Calu3 (cell line): ENCODE data around the gene LDLRAP1. TPM values are rescaled to one million over a fixed set of nuclear protein-coding genes. Genes with fewer than 3 reads are reported as not detected.
A peak's percentile ranks its signal among the peaks of the same experiment; 100 is the strongest.

Source experiments
- BruUV-seq: library from RNA; stranded (reverse); fragments of 400-500 nt; replicated peaks from 2 replicates; lab custom pipeline; 2021; lab: Mats Ljungman, UMichigan
- CTCF ChIA-PET: fragments of 300-600 bp; sonication (Branson Sonifier 250); formaldehyde crosslinking; loops from one replicate; lab custom pipeline; 2022; ENCODE audit warnings: antibody characterized with exemption; lab: Charles Lee
- DNase-seq: peaks from one replicate; pipeline ENCODE4 v3.0.0; 2022
- H3K27ac Mint-ChIP-seq: one replicate; pipeline ENCODE4 v1.8.0; 2022; ENCODE audit warnings: mixed read lengths; ENCODE audit not compliant: unreplicated experiment
- H3K27me3 Mint-ChIP-seq: one replicate; pipeline ENCODE4 v1.8.0; 2022; ENCODE audit warnings: mixed read lengths; ENCODE audit not compliant: unreplicated experiment
- H3K36me3 Mint-ChIP-seq: one replicate; pipeline ENCODE4 v1.8.0; 2022; ENCODE audit warnings: mild to moderate bottlenecking, moderate library complexity, mixed read lengths; ENCODE audit not compliant: insufficient read depth, unreplicated experiment
- H3K4me1 Mint-ChIP-seq: one replicate; pipeline ENCODE4 v1.8.0; 2022; ENCODE audit warnings: mild to moderate bottlenecking, low read depth, mixed read lengths; ENCODE audit not compliant: unreplicated experiment
- H3K4me3 Mint-ChIP-seq: one replicate; pipeline ENCODE4 v1.8.0; 2022; ENCODE audit warnings: mild to moderate bottlenecking, low read depth, moderate library complexity, mixed read lengths; ENCODE audit not compliant: unreplicated experiment
- H3K9me3 Mint-ChIP-seq: one replicate; pipeline ENCODE4 v1.8.0; 2022; ENCODE audit warnings: low read depth, mixed read lengths; ENCODE audit not compliant: unreplicated experiment
- intact Hi-C: fragments of 100-400 bp; cut with micrococcal nuclease; formaldehyde crosslinking; loops from one replicate; pipeline ENCODE4 v1.10.0; 2022; ENCODE audit not compliant: unreplicated experiment
- total RNA-seq: library from RNA; stranded (reverse); gene quantifications from 2 replicates; pipeline ENCODE4 v1.2.3, GENCODE V29; 2022
- TF ChIP-seq, protein P1 (sequence below): fragments of 200-600 bp; IDR thresholded peaks from one replicate; pipeline ENCODE4 v1.8.0; 2022; ENCODE audit warnings: antibody characterized with exemption; ENCODE audit not compliant: unreplicated experiment

LDLRAP1 gene
- total RNA-seq, 1 experiment from 2014 or later, result 8.3 TPM

DNA sequence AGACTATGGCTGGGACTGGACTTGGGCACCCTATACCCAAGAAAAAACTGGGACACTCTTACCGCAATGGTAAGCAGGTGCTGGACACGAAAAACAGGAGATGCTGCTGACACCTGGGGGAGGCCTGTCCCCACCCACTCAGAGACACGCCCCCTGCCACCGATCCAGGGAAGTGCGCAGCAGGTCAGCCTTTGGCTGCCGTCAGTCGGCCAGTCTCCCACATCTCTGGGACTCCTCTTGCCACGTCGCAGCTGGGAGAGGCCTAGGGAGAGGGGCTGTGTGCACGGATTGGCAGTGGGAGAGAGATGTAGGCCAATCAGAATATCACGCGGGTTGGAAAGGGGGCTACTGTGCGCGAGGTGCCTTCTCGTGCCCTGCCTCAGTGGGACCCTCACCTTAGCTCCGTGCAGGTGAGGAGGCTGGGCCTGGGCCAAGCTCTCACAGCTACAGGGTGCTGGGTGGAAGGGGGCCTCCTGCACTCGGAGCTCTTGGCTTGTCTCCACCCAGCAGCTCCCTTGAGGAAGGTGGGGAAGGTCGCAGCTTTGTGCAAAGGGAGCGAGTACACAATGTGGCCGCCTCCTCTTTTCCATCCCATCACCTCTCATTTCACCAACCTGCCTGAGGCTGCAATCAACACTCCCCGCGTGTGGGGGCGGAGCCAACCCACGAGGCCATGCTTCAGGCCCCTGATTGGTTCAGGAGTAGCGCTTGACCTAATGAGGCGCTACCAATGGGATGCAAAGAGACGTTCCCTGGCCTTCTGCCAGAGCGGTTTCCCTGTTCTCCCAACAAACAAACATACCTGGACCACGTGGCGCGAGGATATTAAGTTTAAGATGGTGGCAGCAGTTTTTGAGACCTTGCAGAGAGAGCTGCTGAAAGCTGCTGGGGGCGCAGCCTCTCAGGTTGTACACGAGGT, 25.7 kb upstream of the LDLRAP1 start:
- Mint-ChIP-seq H3K27me3 (peaks cover 25% of the 10 kb centered on the region), H3K4me3 (no peak overlapping the region), H3K9me3 (no peaks in the 10 kb centered on the region), H3K36me3 (no peaks in the 10 kb centered on the region), H3K4me1 (no peaks in the 10 kb centered on the region), H3K27ac (no peak overlapping the region)
- CTCF ChIA-PET, result interaction anchor here (1.3 kb wide), 1 partner anchor 14 kb away, joined by 4 read pairs; no protein-coding TSS in a partner anchor
- no peak for DNase-seq
- TF ChIP-seq, protein P1, sequence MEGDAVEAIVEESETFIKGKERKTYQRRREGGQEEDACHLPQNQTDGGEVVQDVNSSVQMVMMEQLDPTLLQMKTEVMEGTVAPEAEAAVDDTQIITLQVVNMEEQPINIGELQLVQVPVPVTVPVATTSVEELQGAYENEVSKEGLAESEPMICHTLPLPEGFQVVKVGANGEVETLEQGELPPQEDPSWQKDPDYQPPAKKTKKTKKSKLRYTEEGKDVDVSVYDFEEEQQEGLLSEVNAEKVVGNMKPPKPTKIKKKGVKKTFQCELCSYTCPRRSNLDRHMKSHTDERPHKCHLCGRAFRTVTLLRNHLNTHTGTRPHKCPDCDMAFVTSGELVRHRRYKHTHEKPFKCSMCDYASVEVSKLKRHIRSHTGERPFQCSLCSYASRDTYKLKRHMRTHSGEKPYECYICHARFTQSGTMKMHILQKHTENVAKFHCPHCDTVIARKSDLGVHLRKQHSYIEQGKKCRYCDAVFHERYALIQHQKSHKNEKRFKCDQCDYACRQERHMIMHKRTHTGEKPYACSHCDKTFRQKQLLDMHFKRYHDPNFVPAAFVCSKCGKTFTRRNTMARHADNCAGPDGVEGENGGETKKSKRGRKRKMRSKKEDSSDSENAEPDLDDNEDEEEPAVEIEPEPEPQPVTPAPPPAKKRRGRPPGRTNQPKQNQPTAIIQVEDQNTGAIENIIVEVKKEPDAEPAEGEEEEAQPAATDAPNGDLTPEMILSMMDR, result no peak
- intact Hi-C loops, result no loop called here
- BruUV-seq, result no TSS peak

DNA sequence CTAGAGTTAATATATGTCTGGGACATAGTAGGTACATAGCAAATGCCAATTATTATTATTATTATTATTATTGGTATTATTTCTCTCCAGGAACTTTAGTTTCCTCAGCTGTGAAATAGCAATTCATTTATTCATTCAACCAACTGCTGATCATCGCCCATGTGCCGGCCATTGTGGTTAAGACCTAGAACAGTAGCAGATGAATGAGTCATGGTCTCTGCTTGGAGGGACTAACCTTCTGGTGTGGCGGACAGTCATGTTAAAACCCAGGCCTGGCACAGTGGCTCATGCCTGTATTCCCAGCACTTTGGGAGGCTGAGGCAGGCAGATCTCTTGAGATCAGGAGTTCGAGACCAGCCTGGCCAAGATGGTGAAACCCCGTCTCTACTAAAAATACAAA, 23.8 kb upstream of the LDLRAP1 start:
- H3K36me3 Mint-ChIP-seq, result no peaks in the 10 kb centered on the region
- BruUV-seq, result no TSS peak
- no peak for DNase-seq
- H3K4me3 Mint-ChIP-seq, result no peak overlapping the region
- no peaks in the 10 kb centered on the region for H3K9me3 Mint-ChIP-seq
- H3K27ac Mint-ChIP-seq, result no peak overlapping the region
- TF ChIP-seq, protein P1, result no peak
- intact Hi-C loops, result no loop called here
- CTCF ChIA-PET, result interaction anchor here (0.7 kb wide), 2 partner anchors 207 to 300 kb away, joined by 6 read pairs; partner anchors contain the start of gene MTFR1L
- no peaks in the 10 kb centered on the region for H3K4me1 Mint-ChIP-seq
- peaks cover 18% of the 10 kb centered on the region for H3K27me3 Mint-ChIP-seq

DNA sequence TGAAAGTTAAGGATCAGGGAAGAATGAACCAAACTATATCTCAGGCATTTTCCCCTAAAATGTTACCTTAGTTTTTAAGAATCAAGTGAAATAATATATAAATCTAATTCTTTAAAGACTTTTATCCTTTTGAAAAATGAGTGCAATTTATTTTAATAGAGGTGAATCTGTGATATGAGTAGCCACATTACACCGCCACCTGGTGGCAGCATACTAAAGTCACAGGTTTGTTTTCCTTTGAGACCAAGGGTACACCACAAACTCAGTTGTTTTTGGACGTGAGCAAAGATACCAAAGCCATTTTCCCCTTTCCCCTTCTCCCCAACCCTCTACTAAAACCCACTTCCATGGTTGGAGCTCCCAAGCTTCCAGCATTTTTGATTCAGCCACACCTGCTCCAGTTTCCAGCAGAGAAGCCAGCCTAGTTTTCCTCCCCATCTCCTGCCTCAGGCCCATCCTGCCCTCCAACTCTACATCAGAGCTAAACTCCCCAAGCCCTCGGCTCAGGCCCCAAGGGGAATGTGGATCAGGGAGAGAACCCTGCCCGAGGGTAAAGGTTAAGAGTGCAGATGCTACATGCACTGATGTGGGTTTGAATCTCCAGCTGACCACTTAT, 22.9 kb upstream of the LDLRAP1 start:
- no peaks in the 10 kb centered on the region for H3K36me3 Mint-ChIP-seq
- H3K27me3 Mint-ChIP-seq, result peaks cover 8% of the 10 kb centered on the region
- DNase-seq, result peak; percentile 53
- no peaks in the 10 kb centered on the region for H3K4me1 Mint-ChIP-seq
- TF ChIP-seq, protein P1, result peak; percentile 48
- CTCF ChIA-PET, result interaction anchor here (0.7 kb wide), 1 partner anchor 89 kb away, joined by 5 read pairs; no protein-coding TSS in a partner anchor
- H3K27ac Mint-ChIP-seq, result no peak overlapping the region
- no TSS peak for BruUV-seq
- intact Hi-C loops, result no loop called here
- H3K4me3 Mint-ChIP-seq, result no peak overlapping the region
- peaks cover 2% of the 10 kb centered on the region for H3K9me3 Mint-ChIP-seq

DNA sequence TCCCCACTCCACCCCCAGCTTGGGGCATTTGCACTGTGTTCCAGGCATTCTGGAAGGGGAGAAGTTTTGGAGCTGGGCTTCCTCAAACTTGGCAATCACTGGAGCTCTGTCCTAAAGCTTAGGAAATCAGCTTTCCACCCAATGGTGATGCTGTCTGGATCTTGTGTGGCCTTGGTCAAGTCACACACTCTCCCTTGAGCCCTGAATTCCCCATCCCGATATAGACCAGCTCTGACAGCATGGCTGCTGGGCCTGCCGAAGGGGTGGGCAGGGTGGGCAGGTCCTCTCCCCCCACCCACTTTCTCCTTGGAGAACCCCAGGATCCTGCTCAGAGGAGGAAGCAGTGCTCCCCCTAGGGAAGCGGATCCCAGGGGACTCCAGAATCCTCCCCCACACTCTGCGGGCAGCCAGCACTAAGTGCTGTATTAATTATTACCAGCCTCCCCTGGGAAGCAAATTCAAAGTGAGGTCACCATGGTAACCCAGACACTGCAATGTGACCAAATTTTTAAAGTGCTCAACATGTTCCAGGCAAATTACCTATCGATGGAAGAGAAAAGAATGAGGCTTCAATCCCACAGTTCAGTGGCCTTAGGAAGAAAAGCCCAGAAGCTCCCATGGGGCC, 21.3 kb upstream of the LDLRAP1 start:
- TF ChIP-seq, protein P1, result no peak
- no TSS peak for BruUV-seq
- no peaks in the 10 kb centered on the region for H3K4me1 Mint-ChIP-seq
- H3K9me3 Mint-ChIP-seq, result peaks cover 2% of the 10 kb centered on the region
- intact Hi-C loops, result no loop called here
- H3K36me3 Mint-ChIP-seq, result no peaks in the 10 kb centered on the region
- H3K27me3 Mint-ChIP-seq, result no peaks in the 10 kb centered on the region
- CTCF ChIA-PET, result interaction anchor here (0.6 to 0.7 kb wide), 2 partner anchors 39 to 177 kb away, joined by 3 read pairs; no protein-coding TSS in a partner anchor
- H3K4me3 Mint-ChIP-seq, result no peak overlapping the region
- no peak for DNase-seq
- no peak overlapping the region for H3K27ac Mint-ChIP-seq
